RPMI8226 (cell line): ENCODE results near the gene ADCY5.
A peak's percentile ranks its signal among the peaks of the same experiment; 100 is the strongest.

Experiments used
- DNase-seq: peaks from one replicate; pipeline ENCODE4 v3.0.0-alpha.2; 2015

The ADCY5 gene

GRCh38 chr3:123321806-123322205 lies 127.1 kb downstream of the ADCY5 start:
- DNase-seq, result no peak

GRCh38 chr3:123320221-123320620 lies 128.7 kb downstream of the ADCY5 start:
- DNase-seq, result no peak

- no peak for DNase-seq
Measured at GRCh38 chr3:123319760-123320159, 129.1 kb downstream of the ADCY5 start.

- DNase-seq, result no peak
Measured at GRCh38 chr3:123318374-123318773, 130.5 kb downstream of the ADCY5 start.

GRCh38 chr3:123317716-123318115 lies 131.2 kb downstream of the ADCY5 start:
- DNase-seq, result no peak

DNA sequence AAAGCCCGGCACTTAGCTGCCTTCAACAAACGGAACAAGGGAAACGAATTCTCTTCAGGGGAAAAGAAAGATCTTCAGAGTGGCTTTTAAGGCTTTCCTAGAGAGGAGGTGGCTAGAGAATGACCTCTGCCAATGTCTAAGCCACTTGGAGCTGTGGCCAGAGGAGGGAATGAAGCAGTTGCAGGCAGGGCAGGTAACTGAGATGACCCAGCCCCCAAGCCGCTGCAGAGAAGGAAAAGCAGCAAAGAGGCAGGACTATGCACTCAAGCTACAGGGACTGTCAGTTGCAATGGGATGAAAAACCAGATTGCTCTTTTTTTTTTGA lies 133.7 kb downstream of the ADCY5 start:
- no peak for DNase-seq

DNA sequence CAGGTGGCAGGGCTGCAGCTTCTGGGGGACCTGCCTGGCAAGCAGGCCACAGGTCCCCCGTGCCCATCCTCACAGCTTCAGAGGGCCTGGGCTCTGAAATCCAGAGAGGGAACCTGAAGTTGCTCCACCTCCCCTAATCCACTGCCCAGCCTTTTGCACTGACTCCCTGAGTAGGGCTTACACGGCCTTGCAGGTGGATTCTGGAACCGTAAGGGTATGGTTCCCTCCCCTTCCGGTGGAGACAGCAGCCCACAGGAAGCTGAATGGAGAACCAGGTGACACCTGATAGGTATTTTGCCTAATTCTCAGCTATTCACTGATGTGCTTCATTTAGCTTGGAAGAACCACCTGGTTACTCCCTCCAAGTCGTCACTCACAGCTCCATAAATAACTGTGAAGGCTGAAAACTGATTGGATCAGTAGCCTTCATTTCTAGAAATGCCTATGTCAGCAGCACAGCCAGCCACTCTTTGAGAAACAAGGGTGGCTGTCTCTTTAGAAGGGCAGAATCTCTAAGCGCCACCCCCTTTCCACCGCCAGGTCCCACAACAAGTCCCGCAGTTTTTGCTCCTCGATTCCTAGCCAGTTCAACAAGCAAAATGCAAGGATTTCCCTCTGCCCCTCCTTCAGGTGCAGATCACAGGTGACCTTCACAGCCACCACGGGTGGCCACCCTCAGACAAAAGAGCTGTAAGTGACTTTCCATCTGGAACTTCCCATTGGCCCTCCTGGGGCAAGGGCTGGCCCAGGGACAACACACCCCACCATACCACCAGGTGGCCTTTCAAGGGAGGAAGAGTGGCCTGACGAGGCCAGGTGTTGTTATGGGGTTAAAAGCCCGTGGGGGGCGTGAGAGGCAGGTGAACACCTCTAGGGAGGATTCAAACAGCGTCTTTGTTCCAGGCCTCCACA lies 134.3 kb downstream of the ADCY5 start:
- peak; percentile 78 for DNase-seq

DNA sequence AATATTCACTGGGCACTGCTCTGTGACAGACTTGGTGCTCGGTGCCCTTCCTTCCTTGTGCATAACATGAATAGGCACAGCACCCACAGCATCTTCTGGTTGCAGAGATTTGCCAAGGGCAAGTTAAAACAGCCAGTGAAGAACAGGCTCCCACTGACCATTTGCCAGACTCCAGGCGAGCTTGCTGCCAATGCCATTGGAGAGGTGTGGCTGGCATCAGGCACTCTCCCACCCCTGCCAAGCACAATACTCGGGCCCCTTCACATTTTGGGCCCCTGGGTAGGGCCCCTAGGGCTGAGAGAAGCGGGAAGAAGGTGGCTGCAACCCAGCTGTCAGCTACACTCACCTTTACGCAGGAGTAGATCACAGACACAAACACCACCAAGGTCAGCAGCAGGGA lies 135.0 kb downstream of the ADCY5 start:
- DNase-seq, result no peak

DNA sequence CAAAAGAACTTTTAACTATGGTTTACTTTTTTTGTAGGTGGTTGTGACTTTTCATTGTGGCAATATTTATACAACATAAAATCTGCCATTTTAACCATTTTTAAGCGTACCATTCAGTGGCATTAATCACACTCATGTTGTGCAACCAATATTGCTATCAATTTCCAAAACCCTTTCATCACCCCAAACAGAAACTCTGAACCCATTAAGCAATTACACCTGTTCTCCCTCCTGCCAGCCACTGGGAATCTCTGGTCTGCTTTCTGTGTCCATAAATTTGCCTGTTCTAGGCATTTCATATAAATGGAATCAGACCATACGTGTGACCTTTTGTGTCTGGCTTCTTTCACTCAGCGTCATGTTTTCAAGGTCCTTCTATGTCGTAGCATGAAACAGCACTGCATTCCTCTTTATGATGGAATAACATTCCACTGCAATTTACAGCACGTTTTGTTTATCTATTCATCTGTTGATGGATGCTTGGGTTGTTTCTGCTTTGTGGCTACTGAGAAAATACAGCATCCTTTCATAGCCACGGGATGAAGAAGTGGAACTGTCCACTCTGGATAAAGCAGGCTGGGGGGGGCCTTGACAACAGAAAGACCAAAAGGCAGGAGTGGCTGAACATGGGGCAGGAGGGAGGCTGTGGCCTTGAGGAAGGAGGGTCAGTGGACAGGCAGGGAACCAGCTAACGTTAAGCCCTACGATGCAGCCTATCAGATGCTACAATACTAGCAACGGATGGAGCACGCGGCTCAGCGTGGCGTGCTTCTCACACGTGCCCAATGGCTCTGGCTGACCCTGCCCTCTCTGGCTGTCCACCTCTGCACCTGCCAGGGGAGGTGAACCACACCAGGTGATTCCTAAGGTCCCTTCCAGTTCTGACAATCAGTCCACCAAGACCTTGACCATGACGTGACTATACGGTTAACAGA lies 136.3 kb downstream of the ADCY5 start:
- no peak for DNase-seq

- DNase-seq, result no peak
Measured at GRCh38 chr3:123311201-123311600, 137.7 kb downstream of the ADCY5 start.

- DNase-seq, result no peak
Measured at GRCh38 chr3:123310741-123311140, 138.1 kb downstream of the ADCY5 start.

- DNase-seq, result no peak
Measured at GRCh38 chr3:123310186-123310585, 138.7 kb downstream of the ADCY5 start.

- no peak for DNase-seq
Measured at GRCh38 chr3:123307064-123307463, 141.8 kb downstream of the ADCY5 start.

GRCh38 chr3:123305192-123305591 lies 143.7 kb downstream of the ADCY5 start:
- DNase-seq, result no peak

DNA sequence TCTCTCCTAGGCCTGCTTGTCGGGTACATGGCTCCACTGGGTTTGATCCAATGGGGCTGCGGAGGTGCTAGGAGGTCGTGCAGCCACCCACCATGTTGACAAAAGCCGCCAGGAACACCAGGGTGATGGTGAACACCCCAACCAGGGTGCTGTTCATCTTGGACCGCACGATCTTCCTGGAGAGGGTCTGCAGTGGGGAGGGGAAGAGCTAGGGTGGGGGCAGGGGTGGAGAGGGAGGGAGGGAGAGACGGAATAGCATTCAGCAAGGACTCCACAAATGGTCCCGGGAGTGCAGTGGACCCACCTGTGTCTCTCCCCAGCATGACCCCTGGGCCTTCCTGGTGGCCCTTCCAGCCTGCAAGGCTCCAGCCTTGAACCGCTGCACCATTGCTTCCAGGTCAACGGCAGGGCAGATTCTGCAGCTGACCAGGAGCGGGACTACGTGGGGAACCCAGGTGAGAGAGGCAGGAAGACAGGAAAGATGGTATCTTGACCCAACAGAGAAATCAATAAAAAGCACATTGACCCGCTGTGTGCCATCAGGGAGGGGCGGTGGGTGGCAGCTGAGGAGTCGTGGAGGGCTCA lies 144.8 kb downstream of the ADCY5 start:
- DNase-seq, result no peak

DNA sequence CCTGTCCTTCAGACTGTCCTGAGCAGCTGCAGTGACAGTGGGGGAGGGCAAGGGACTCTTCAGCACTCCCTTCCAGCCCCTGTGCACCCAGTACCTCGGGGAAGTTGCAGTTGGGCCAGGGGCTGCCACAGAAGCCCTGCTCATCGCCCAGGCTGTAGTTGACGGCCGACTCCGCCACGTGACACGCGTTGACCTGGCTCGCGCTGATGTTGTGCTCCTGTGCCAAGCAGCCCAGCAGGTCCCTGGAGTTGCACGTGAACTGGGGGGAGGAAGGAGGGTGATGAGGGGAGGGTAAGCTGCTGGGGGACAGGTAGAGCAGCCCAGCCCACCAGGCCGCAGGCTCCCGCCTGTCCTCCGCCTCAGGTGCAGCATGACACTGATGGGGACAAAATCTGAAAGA lies 145.9 kb downstream of the ADCY5 start:
- DNase-seq, result no peak

- DNase-seq, result no peak
Measured at GRCh38 chr3:123301331-123302184, 147.3 kb downstream of the ADCY5 start.

GRCh38 chr3:123300583-123300982 lies 148.3 kb downstream of the ADCY5 start:
- no peak for DNase-seq

GRCh38 chr3:123300056-123300455 lies 148.8 kb downstream of the ADCY5 start:
- DNase-seq, result no peak

GRCh38 chr3:123299581-123299980 lies 149.3 kb downstream of the ADCY5 start:
- no peak for DNase-seq

DNA sequence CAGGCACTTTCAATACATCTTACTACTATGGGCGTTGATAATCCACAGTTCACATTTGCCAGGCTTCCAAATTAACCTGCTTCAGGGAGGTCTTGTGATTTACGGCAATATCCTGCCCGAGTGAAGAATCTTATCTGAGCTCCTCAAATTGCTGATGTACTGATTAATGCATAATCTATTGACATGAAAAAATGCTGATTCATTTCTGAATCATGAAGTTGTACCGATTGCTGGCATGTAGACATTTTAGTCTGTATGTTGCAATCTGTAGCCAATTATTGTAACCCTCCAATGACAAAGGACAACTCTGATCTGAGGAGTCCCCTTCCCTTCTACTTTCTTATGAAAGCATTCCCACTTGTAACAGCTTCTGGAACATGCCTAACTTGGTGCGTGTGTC lies 150.0 kb downstream of the ADCY5 start:
- no peak for DNase-seq

GRCh38 chr3:123297627-123297899 lies 151.3 kb downstream of the ADCY5 start:
- peak; percentile 25 for DNase-seq
